ENCODE results near the gene JAML.

The JAML gene, protein sequence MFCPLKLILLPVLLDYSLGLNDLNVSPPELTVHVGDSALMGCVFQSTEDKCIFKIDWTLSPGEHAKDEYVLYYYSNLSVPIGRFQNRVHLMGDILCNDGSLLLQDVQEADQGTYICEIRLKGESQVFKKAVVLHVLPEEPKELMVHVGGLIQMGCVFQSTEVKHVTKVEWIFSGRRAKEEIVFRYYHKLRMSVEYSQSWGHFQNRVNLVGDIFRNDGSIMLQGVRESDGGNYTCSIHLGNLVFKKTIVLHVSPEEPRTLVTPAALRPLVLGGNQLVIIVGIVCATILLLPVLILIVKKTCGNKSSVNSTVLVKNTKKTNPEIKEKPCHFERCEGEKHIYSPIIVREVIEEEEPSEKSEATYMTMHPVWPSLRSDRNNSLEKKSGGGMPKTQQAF

DNA sequence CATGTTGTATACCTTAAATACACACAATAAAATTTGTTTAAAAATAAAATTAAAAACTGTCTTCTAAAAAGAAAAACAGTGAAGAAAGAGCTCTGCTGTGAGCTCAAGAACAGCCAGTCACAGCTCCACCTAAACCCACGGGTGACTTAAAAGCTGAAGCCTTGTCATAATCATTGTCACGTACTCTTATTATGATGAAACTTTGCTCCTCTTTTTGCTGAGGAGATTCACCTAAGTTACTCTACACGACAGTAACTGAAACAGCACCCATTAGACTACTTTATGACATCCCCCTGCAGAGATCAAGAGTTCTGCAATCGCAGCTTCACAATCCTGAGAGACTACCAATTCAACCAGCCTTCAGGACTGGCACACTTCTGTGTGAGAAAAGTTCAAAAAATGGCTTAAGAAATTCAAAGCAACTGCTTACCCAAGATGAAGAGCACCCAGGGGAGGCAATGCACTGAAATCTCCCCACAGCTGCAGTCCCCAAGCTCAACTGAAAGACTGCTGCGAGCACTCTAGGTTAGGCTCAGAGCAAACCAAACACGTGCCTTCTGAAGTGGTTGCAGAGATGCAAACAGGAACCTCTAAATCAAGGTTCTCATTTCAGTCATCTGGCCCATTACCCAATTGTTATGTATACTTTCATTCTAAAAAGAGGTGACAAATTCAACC lies at the start of gene JAML:
JAML (minus strand) TSS at position 501 of the 678 bp plus-strand sequence. CDS start 10,145 bp downstream, outside the sequence.
- TF ChIP-seq, protein P1, sequence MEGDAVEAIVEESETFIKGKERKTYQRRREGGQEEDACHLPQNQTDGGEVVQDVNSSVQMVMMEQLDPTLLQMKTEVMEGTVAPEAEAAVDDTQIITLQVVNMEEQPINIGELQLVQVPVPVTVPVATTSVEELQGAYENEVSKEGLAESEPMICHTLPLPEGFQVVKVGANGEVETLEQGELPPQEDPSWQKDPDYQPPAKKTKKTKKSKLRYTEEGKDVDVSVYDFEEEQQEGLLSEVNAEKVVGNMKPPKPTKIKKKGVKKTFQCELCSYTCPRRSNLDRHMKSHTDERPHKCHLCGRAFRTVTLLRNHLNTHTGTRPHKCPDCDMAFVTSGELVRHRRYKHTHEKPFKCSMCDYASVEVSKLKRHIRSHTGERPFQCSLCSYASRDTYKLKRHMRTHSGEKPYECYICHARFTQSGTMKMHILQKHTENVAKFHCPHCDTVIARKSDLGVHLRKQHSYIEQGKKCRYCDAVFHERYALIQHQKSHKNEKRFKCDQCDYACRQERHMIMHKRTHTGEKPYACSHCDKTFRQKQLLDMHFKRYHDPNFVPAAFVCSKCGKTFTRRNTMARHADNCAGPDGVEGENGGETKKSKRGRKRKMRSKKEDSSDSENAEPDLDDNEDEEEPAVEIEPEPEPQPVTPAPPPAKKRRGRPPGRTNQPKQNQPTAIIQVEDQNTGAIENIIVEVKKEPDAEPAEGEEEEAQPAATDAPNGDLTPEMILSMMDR (conservative IDR thresholded peaks at IDR 0.05; ENCODE audit: low read depth): no peak
- POLR2A ChIA-PET (ENCODE audit: low non-redundant PET): no interaction called here
- DNase-seq (ENCODE audit: low spot score): no peak
- H3K27ac ChIP-seq: no peak within 1 kb of the TSS
- CTCF ChIA-PET: interaction anchor here (0.6 kb wide), 1 partner anchor 26 kb away, joined by 4 read pairs; no protein-coding TSS in a partner anchor

DNA sequence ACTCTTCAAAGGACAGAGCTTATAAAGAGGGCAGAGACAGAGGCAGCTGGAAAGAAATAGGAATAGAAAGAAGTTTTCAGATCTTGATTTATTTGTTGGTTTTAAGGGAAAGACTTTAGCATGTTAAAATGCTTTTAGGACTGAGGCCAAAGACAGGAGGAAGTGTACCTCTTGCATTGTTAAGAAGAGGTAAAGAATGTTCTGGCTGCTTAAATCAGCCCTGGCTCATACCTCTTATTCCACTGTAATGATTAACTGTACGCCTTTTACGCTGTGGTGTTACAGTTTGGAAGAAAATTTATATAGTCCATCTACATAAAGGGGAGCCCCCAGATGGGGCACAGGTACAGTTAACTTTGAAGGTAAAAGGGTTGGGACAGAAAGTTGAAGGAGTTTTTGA lies 49.4 kb upstream of the JAML start:
- H3K27ac ChIP-seq: no peak overlapping the region
- no peak for DNase-seq (ENCODE audit: low spot score)
- TF ChIP-seq, protein P1 (conservative IDR thresholded peaks at IDR 0.05; ENCODE audit: low read depth): no peak
- ChIA-PET CTCF (interaction anchor here (1.0 kb wide), 1 partner anchor 76 kb away, joined by 3 read pairs; no protein-coding TSS in a partner anchor), POLR2A (ENCODE audit: low non-redundant PET) (no interaction called here)

DNA sequence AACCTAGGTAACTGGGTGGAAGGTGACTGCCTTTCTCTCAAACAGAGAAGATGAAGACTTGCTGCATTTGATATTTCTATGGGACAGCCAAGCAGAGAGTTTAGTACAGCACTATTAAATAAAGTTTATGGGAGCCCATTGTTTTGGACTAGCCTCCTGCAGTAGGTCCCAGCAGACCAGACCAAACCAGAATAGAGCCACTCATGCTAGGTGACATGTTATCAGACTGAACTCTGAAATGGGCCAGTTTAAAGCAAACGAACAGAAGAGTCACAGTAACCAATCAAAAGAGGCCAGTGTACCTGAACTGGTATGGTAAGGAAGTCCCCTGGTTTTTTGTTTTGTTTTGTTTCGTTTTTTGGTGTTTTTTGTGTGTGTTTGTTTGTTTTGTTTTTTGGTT lies 47.2 kb upstream of the JAML start:
- ChIA-PET CTCF (no interaction called here), POLR2A (ENCODE audit: low non-redundant PET) (no interaction called here)
- H3K27ac ChIP-seq: no peak overlapping the region
- no peak for DNase-seq (ENCODE audit: low spot score)
- TF ChIP-seq, protein P1 (conservative IDR thresholded peaks at IDR 0.05; ENCODE audit: low read depth): no peak

DNA sequence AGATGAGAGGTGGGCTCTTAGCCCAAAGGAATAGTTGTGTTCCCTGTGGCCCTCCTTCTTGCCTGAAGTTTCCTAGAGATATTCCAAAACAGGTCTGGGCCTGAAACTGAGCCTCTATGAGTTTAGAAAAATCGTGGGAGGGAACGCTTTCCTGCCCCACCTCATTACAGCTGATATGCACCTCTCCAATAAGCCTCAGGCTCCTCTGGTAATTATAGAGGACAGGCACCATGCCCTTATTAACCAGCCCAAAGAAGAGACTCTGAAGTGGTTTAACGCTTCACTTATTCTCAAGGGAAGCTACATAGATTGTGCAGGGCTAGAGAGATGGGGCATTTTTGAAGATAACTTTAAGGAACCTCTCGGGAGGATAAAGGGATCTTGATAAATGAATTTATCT lies 42.7 kb upstream of the JAML start:
- TF ChIP-seq, protein P1 (conservative IDR thresholded peaks at IDR 0.05; ENCODE audit: low read depth): no peak
- CTCF ChIA-PET: interaction anchor here (0.7 to 1.2 kb wide), 2 partner anchors 24 to 69 kb away, joined by 3 to 6 read pairs; no protein-coding TSS in a partner anchor
- POLR2A ChIA-PET (ENCODE audit: low non-redundant PET): no interaction called here
- no peak overlapping the region for H3K27ac ChIP-seq
- DNase-seq (ENCODE audit: low spot score): peak; percentile 33

DNA sequence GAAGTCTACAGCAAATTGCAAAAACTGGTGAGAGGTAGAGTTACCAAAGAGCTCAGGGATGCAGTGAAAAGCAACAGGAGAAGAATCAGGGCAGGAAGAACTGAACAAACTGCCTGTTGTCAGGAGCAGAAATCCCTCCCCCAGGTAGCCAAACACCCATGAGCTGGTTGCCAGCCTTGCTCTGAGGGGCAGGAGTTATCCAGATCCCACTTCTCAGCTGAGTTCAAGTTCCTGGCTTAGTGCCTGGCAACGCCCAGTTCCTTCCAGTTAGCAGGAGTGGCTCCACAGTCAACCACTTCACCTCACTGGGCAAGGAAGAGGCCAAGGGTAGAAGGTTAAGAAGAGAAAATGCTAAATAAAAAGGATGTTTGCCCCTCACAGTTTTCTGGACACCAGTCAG lies 41.1 kb upstream of the JAML start:
- no peak for DNase-seq (ENCODE audit: low spot score)
- CTCF ChIA-PET: interaction anchor here (0.7 to 1.6 kb wide), 2 partner anchors 11 to 94 kb away, joined by 4 to 5 read pairs; no protein-coding TSS in a partner anchor
- TF ChIP-seq, protein P1 (conservative IDR thresholded peaks at IDR 0.05; ENCODE audit: low read depth): no peak
- POLR2A ChIA-PET (ENCODE audit: low non-redundant PET): no interaction called here
- peak overlapping the region; percentile 61 for H3K27ac ChIP-seq

Data from RWPE1 (cell line).